ENCODE data around the gene GLIS2.

DNA sequence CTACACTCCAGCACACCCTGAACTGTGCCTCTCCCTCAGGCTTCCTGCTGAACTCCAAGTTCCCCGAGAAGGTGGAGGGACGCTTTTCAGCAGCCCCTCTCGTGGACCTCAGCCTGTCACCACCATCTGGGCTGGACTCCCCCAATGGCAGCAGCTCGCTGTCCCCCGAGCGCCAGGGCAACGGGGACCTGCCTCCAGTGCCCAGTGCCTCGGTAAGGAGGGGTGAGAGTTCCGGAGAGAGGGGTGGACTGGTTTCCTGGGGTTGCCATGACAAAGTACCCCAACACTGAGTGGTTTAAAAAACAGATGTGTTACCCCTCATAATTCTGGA lies 17.4 kb downstream of the GLIS2 start:
- TF ChIP-seq NR3C1 (IDR thresholded peaks at IDR 0.05) (no peak), ZFP36 (IDR thresholded peaks at IDR 0.05; ENCODE audit: borderline replicate concordance, partially characterized antibody) (no peak), POLR2AphosphoS2 (conservative IDR thresholded peaks at IDR 0.05; ENCODE audit: low read length) (no peak), EP300 (IDR thresholded peaks at IDR 0.05) (no peak), CHD2 (IDR thresholded peaks at IDR 0.05; ENCODE audit: low read length, partially characterized antibody) (no peak)
- TF ChIP-seq, protein P1, sequence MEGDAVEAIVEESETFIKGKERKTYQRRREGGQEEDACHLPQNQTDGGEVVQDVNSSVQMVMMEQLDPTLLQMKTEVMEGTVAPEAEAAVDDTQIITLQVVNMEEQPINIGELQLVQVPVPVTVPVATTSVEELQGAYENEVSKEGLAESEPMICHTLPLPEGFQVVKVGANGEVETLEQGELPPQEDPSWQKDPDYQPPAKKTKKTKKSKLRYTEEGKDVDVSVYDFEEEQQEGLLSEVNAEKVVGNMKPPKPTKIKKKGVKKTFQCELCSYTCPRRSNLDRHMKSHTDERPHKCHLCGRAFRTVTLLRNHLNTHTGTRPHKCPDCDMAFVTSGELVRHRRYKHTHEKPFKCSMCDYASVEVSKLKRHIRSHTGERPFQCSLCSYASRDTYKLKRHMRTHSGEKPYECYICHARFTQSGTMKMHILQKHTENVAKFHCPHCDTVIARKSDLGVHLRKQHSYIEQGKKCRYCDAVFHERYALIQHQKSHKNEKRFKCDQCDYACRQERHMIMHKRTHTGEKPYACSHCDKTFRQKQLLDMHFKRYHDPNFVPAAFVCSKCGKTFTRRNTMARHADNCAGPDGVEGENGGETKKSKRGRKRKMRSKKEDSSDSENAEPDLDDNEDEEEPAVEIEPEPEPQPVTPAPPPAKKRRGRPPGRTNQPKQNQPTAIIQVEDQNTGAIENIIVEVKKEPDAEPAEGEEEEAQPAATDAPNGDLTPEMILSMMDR (IDR thresholded peaks at IDR 0.05): no peak
- TF ChIP-seq, protein P2, sequence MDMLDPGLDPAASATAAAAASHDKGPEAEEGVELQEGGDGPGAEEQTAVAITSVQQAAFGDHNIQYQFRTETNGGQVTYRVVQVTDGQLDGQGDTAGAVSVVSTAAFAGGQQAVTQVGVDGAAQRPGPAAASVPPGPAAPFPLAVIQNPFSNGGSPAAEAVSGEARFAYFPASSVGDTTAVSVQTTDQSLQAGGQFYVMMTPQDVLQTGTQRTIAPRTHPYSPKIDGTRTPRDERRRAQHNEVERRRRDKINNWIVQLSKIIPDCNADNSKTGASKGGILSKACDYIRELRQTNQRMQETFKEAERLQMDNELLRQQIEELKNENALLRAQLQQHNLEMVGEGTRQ (IDR thresholded peaks at IDR 0.05): no peak
- TF ChIP-seq, protein P3, sequence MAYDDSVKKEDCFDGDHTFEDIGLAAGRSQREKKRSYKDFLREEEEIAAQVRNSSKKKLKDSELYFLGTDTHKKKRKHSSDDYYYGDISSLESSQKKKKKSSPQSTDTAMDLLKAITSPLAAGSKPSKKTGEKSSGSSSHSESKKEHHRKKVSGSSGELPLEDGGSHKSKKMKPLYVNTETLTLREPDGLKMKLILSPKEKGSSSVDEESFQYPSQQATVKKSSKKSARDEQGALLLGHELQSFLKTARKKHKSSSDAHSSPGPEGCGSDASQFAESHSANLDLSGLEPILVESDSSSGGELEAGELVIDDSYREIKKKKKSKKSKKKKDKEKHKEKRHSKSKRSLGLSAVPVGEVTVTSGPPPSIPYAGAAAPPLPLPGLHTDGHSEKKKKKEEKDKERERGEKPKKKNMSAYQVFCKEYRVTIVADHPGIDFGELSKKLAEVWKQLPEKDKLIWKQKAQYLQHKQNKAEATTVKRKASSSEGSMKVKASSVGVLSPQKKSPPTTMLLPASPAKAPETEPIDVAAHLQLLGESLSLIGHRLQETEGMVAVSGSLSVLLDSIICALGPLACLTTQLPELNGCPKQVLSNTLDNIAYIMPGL (CRISPR knock-in tag; IDR thresholded peaks at IDR 0.05; ENCODE audit: borderline replicate concordance): no peak

All from A549 (cell line).